ENCODE results near the gene OR10K1.
A peak's percentile ranks its signal among the peaks of the same experiment; 100 is the strongest.

Gene OR10K1

DNA sequence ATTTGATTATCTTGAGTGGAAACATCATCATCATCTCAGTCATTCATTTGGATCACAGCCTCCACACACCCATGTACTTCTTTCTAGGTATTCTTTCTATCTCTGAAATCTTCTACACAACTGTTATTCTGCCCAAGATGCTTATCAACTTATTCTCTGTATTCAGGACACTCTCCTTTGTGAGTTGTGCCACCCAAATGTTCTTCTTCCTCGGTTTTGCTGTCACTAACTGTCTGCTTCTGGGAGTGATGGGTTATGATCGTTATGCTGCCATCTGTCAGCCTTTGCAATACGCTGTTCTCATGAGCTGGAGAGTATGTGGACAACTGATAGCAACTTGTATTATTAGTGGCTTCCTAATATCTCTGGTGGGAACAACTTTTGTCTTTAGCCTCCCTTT, 29.7 kb downstream of the OR10K1 start:
- Histone ChIP-seq H3K79me2 (ENCODE audit: insufficient read depth, low read length) (peaks cover 99% of the 10 kb centered on the region), H3K27ac (ENCODE audit: low read length) (peak overlapping the region; percentile 95), H2AFZ (ENCODE audit: low read depth, low read length) (peak overlapping the region; percentile 60)

GRCh38 chr1:158493054-158493453, 31.4 kb downstream of the OR10K1 start:
- DNase-seq (peak; percentile 41), ATAC-seq (ENCODE audit: insufficient read depth, low read depth) (peak; percentile 20)
- peak overlapping the region; percentile 25 to 55; a peak in 3 of 4 replicates for H3K4me3 ChIP-seq (ENCODE audit: low read depth in 1 of 2, low read length in 2 of 2)
- H3K4me2 ChIP-seq (ENCODE audit: insufficient read depth, low read length) = peak overlapping the region; percentile 61
- H3K79me2 ChIP-seq (ENCODE audit: insufficient read depth, low read length) = peaks cover 82% of the 10 kb centered on the region
- no peak for TF ChIP-seq EZH2 (IDR thresholded peaks at IDR 0.05; ENCODE audit: borderline replicate concordance, low read depth, low read length, severe bottlenecking)
- TF ChIP-seq, protein P1, sequence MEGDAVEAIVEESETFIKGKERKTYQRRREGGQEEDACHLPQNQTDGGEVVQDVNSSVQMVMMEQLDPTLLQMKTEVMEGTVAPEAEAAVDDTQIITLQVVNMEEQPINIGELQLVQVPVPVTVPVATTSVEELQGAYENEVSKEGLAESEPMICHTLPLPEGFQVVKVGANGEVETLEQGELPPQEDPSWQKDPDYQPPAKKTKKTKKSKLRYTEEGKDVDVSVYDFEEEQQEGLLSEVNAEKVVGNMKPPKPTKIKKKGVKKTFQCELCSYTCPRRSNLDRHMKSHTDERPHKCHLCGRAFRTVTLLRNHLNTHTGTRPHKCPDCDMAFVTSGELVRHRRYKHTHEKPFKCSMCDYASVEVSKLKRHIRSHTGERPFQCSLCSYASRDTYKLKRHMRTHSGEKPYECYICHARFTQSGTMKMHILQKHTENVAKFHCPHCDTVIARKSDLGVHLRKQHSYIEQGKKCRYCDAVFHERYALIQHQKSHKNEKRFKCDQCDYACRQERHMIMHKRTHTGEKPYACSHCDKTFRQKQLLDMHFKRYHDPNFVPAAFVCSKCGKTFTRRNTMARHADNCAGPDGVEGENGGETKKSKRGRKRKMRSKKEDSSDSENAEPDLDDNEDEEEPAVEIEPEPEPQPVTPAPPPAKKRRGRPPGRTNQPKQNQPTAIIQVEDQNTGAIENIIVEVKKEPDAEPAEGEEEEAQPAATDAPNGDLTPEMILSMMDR (IDR thresholded peaks at IDR 0.05; ENCODE audit: borderline replicate concordance, extremely low read depth, low read length, poor library complexity, severe bottlenecking) = no peak
- peak overlapping the region; percentile 7; the same call in 1 of the 2 replicates for H2AFZ ChIP-seq (ENCODE audit: low read depth, low read length)
- no peaks in the 10 kb centered on the region for H3K9me3 ChIP-seq (ENCODE audit: insufficient read depth, low read length, severe bottlenecking)
- no peaks in the 10 kb centered on the region for H3K27me3 ChIP-seq (ENCODE audit: insufficient read depth, low read length, poor library complexity)
- H3K4me1 ChIP-seq (ENCODE audit: insufficient read depth, low read length) = peaks cover 90% of the 10 kb centered on the region
- H3K36me3 ChIP-seq (ENCODE audit: insufficient read depth, low read length) = no peaks in the 10 kb centered on the region; the same call in 1 of the 2 replicates
- H3K9ac ChIP-seq (ENCODE audit: low read depth, low read length) = peak overlapping the region; percentile 65
- no peaks in the 10 kb centered on the region for H4K20me1 ChIP-seq (ENCODE audit: insufficient read depth, low read length)
- peak overlapping the region; percentile 95 for H3K27ac ChIP-seq (ENCODE audit: low read length)

More for the DNA sequence above, 29.7 kb downstream of the OR10K1 start:
- peak; percentile 44 for ATAC-seq (ENCODE audit: insufficient read depth, low read depth)
- TF ChIP-seq EZH2 (IDR thresholded peaks at IDR 0.05; ENCODE audit: borderline replicate concordance, low read depth, low read length, severe bottlenecking) = no peak
- TF ChIP-seq, protein P1 (IDR thresholded peaks at IDR 0.05; ENCODE audit: borderline replicate concordance, extremely low read depth, low read length, poor library complexity, severe bottlenecking) = peak; percentile 55
- Histone ChIP-seq H3K4me2 (ENCODE audit: insufficient read depth, low read length) (peak overlapping the region; percentile 61), H3K9ac (ENCODE audit: low read depth, low read length) (peak overlapping the region; percentile 65), H3K4me1 (ENCODE audit: insufficient read depth, low read length) (peaks cover 92% of the 10 kb centered on the region), H4K20me1 (ENCODE audit: insufficient read depth, low read length) (no peaks in the 10 kb centered on the region), H3K9me3 (ENCODE audit: insufficient read depth, low read length, severe bottlenecking) (no peaks in the 10 kb centered on the region), H3K36me3 (ENCODE audit: insufficient read depth, low read length) (peaks cover 3% of the 10 kb centered on the region), H3K27me3 (ENCODE audit: insufficient read depth, low read length, poor library complexity) (no peaks in the 10 kb centered on the region), H3K4me3 (ENCODE audit: low read depth in 1 of 2, low read length in 2 of 2) (peak overlapping the region; percentile 12 to 55; a peak in 3 of 4 replicates)
- DNase-seq = peak; percentile 66

DNA sequence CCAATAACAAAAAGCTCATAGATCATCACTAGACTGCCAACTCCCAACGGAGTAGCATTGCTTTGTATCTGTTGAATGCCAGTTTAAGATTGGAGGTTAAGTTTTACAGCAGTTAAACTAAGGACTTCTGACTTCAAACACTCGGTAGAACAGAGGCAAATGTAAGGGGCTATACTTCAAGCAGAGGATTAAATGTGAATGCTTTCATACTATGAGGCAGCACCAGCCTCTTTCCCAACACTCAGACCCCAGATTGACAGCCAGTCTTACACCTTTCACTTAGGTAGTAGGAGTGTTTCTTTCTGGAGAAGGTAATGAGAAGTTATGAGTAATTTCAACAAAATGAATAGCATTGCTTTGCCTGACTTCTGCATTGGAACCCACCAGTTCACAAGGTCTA, 33.2 kb downstream of the OR10K1 start:
- H3K27ac ChIP-seq (ENCODE audit: low read length) = peak overlapping the region; percentile 95
- H3K27me3 ChIP-seq (ENCODE audit: insufficient read depth, low read length, poor library complexity) = no peaks in the 10 kb centered on the region
- H3K4me3 ChIP-seq (ENCODE audit: low read depth in 1 of 2, low read length in 2 of 2) = peak overlapping the region; percentile 25 to 55; a peak in 3 of 4 replicates

More for the DNA sequence above, 33.2 kb downstream of the OR10K1 start:
- peaks cover 73% of the 10 kb centered on the region for H3K4me1 ChIP-seq (ENCODE audit: insufficient read depth, low read length)
- H3K9ac ChIP-seq (ENCODE audit: low read depth, low read length) = peak overlapping the region; percentile 65
- no peaks in the 10 kb centered on the region for H3K9me3 ChIP-seq (ENCODE audit: insufficient read depth, low read length, severe bottlenecking)
- peak overlapping the region; percentile 61 for H3K4me2 ChIP-seq (ENCODE audit: insufficient read depth, low read length)
- TF ChIP-seq, protein P1 (IDR thresholded peaks at IDR 0.05; ENCODE audit: borderline replicate concordance, extremely low read depth, low read length, poor library complexity, severe bottlenecking) = no peak
- no peak for TF ChIP-seq EZH2 (IDR thresholded peaks at IDR 0.05; ENCODE audit: borderline replicate concordance, low read depth, low read length, severe bottlenecking)
- peak; percentile 61 for ATAC-seq (ENCODE audit: insufficient read depth, low read depth)
- no peaks in the 10 kb centered on the region for H4K20me1 ChIP-seq (ENCODE audit: insufficient read depth, low read length)
- H3K79me2 ChIP-seq (ENCODE audit: insufficient read depth, low read length) = peaks cover 64% of the 10 kb centered on the region
- no peaks in the 10 kb centered on the region for H3K36me3 ChIP-seq (ENCODE audit: insufficient read depth, low read length)
- DNase-seq = peak; percentile 57
- peak overlapping the region; percentile 18 for H2AFZ ChIP-seq (ENCODE audit: low read depth, low read length)
